Parathyroid adenoma (tissue), 2 donors: ENCODE results near the gene EAPP.
"Not testable (repeated sequence)": the region's sequence is repeated elsewhere in the genome, so short reads cannot be mapped to it uniquely, and the experiment has no call there.

Experiments
- H2AFZ ChIP-seq: fragments of 300-600 bp; sonication (generic); one replicate; pipeline ENCODE4 v1.7.0; 2017; ENCODE audit warnings: antibody characterized with exemption, mild to moderate bottlenecking
- H3K27ac ChIP-seq: fragments of 300-600 bp; sonication (generic); one replicate; pipeline ENCODE4 v1.7.0; 2017
- H3K27me3 ChIP-seq: fragments of 300-600 bp; sonication (generic); one replicate; pipeline ENCODE4 v1.7.0; 2017; ENCODE audit warnings: low read length; ENCODE audit not compliant: control insufficient read depth, insufficient read depth
- H3K36me3 ChIP-seq: fragments of 300-600 bp; sonication (generic); one replicate; pipeline ENCODE4 v1.7.0; 2017; ENCODE audit warnings: low read length; ENCODE audit not compliant: control insufficient read depth, insufficient read depth
- H3K4me1 ChIP-seq: fragments of 300-600 bp; sonication (generic); one replicate; pipeline ENCODE4 v1.7.0; 2017; ENCODE audit warnings: control low read depth
- H3K4me2 ChIP-seq: fragments of 300-600 bp; sonication (generic); one replicate; pipeline ENCODE4 v1.7.0; 2017; ENCODE audit warnings: low read length
- H3K4me3 ChIP-seq: fragments of 300-600 bp; sonication (generic); one replicate; pipeline ENCODE4 v1.7.0; 2017; ENCODE audit warnings: low read depth, low read length
- H3K79me2 ChIP-seq: fragments of 300-600 bp; sonication (generic); one replicate; pipeline ENCODE4 v1.7.0; 2017; ENCODE audit warnings: control low read depth
- H3K9ac ChIP-seq: fragments of 300-600 bp; sonication (generic); one replicate; pipeline ENCODE4 v1.7.0; 2017; ENCODE audit warnings: mild to moderate bottlenecking
- H3K9me3 ChIP-seq: fragments of 300-600 bp; sonication (generic); one replicate; pipeline ENCODE4 v1.7.0; 2017; ENCODE audit warnings: low read length; ENCODE audit not compliant: control insufficient read depth
- CTCF ChIP-seq: fragments of 300-600 bp; sonication (generic); IDR thresholded peaks from one replicate; pipeline ENCODE4 v1.7.0; 2017; ENCODE audit warnings: antibody characterized with exemption, mild to moderate bottlenecking
- donor health status: primary hyperparathyroidism.

EAPP gene

GRCh38 chr14:34571771-34572170 is 32.3 kb upstream of the EAPP start:
- no peak overlapping the region for H3K4me3 ChIP-seq
- no peak overlapping the region for H2AFZ ChIP-seq
- no peaks in the 10 kb centered on the region for H3K36me3 ChIP-seq
- H3K9me3 ChIP-seq, result no peaks in the 10 kb centered on the region
- H3K4me2 ChIP-seq, result no peak overlapping the region
- H3K4me1 ChIP-seq, result no peaks in the 10 kb centered on the region
- peaks cover 6% of the 10 kb centered on the region for H3K79me2 ChIP-seq
- H3K27me3 ChIP-seq, result no peaks in the 10 kb centered on the region
- TF ChIP-seq CTCF, result no peak
- H3K27ac ChIP-seq, result no peak overlapping the region
- no peak overlapping the region for H3K9ac ChIP-seq

- Histone ChIP-seq H3K27ac (no peak overlapping the region), H3K9ac (no peak overlapping the region), H3K27me3 (no peaks in the 10 kb centered on the region), H3K4me3 (no peak overlapping the region), H3K9me3 (no peaks in the 10 kb centered on the region), H3K4me1 (peaks cover under 1% of the 10 kb centered on the region), H3K4me2 (no peak overlapping the region), H3K79me2 (peaks cover 6% of the 10 kb centered on the region), H2AFZ (no peak overlapping the region), H3K36me3 (no peaks in the 10 kb centered on the region)
- no peak for TF ChIP-seq CTCF
Observed at GRCh38 chr14:34569750-34570149, 30.2 kb upstream of the EAPP start.

- Histone ChIP-seq H3K4me3 (no peak overlapping the region), H3K9ac (no peak overlapping the region), H2AFZ (no peak overlapping the region), H3K79me2 (peaks cover 6% of the 10 kb centered on the region), H3K9me3 (no peaks in the 10 kb centered on the region), H3K36me3 (no peaks in the 10 kb centered on the region), H3K27ac (no peak overlapping the region), H3K27me3 (no peaks in the 10 kb centered on the region), H3K4me1 (peaks cover 4% of the 10 kb centered on the region), H3K4me2 (no peak overlapping the region)
- TF ChIP-seq CTCF, result no peak
Observed at GRCh38 chr14:34568803-34569202, 29.3 kb upstream of the EAPP start.

GRCh38 chr14:34562776-34563150 is 23.3 kb upstream of the EAPP start:
- Histone ChIP-seq H3K4me3 (no peak overlapping the region), H3K9me3 (no peaks in the 10 kb centered on the region), H3K27ac (no peak overlapping the region), H3K79me2 (no peaks in the 10 kb centered on the region), H2AFZ (no peak overlapping the region), H3K4me2 (no peak overlapping the region), H3K36me3 (no peaks in the 10 kb centered on the region), H3K9ac (no peak overlapping the region), H3K4me1 (peaks cover 4% of the 10 kb centered on the region), H3K27me3 (no peaks in the 10 kb centered on the region)
- no peak for TF ChIP-seq CTCF

GRCh38 chr14:34562037-34562775 is 22.7 kb upstream of the EAPP start:
- not testable (repeated sequence) for H3K27me3 ChIP-seq, H3K36me3 ChIP-seq, H3K4me3 ChIP-seq, H3K27ac ChIP-seq, H3K4me2 ChIP-seq, H3K4me1 ChIP-seq, H3K9ac ChIP-seq, H2AFZ ChIP-seq, H3K79me2 ChIP-seq, H3K9me3 ChIP-seq

GRCh38 chr14:34556498-34556829 is 17.0 kb upstream of the EAPP start:
- H3K27ac ChIP-seq, result not testable (repeated sequence)

GRCh38 chr14:34555583-34556497 is 16.3 kb upstream of the EAPP start:
- H3K4me1 ChIP-seq, H3K27me3 ChIP-seq, H3K9me3 ChIP-seq, H2AFZ ChIP-seq, H3K4me3 ChIP-seq, H3K36me3 ChIP-seq, H3K79me2 ChIP-seq, H3K9ac ChIP-seq, H3K27ac ChIP-seq, H3K4me2 ChIP-seq: not testable (repeated sequence)

More at GRCh38 chr14:34556498-34556829, 17.0 kb upstream of the EAPP start:
- H3K79me2 ChIP-seq, H3K9ac ChIP-seq, H3K4me2 ChIP-seq, H3K36me3 ChIP-seq, H2AFZ ChIP-seq, H3K4me3 ChIP-seq, H3K4me1 ChIP-seq, H3K27me3 ChIP-seq, H3K9me3 ChIP-seq: not testable (repeated sequence)
